Measurements from ENCODE around the gene CCDC117.

Gene CCDC117

DNA sequence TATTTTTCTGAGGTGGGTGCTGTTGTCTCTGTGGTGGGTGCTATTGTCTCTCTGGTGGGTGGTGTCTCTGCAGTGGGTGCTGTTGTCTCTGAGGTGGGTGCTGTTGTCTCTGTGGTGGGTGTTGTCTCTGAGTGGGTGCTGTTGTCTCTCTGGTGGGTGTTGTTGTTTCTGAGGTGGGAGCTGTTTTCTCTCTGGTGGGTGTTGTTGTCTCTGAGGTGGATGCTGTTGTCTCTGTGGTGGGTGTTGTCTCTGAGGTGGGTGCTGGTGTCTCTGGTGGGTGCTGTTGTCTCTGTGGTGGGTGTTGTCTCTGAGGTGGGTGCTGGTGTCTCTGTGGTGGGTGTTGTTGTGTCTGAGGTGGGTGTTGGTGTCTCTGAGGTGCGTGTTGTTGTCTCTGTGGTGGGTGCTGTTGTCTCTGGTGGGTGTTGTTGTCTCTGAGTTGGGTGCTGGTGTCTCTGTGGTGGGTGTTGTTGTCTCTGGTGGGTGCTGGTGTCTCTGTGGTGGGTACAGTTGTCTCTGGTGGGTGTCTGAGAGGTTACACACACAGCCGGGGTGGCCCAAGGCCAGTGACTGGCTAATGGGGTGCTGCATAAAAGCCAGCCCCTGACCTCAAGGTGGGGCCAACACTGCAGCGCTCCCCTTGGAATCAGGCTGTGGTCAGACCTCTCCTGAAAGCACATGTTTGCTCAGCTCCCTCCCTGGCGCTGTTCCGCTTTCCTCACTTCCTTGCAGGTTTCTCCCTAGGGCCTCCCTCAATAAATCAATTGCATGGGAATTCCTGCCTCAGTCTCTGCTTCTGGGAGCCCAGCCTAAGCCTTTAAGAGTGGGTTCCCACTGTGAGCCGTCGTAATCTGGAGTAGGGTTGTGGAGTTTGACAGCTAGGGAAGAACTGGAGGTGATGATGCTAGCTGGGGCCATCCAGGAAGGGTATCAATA is 58.9 kb downstream of the CCDC117 start:
- no peak for DNase-seq

DNA sequence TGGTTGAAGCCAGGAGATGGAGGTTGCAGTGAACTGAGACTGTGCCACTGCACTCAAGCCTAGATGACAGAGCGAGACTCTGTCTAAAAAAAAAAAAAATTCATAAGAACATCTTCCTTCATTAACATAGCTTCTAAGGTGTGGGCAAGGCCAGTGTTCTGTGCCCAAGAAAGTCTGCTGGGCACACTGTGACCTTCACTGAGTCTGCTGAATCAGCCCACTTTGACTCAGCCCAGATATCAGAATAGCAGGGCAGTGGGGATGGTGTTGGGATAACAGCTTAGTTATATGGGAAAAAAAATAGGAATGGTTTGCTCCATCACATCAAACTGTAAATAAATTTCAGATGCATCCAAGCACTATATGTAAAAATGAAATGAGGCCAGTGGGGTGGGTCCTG is 60.2 kb downstream of the CCDC117 start:
- no peak for DNase-seq

DNA sequence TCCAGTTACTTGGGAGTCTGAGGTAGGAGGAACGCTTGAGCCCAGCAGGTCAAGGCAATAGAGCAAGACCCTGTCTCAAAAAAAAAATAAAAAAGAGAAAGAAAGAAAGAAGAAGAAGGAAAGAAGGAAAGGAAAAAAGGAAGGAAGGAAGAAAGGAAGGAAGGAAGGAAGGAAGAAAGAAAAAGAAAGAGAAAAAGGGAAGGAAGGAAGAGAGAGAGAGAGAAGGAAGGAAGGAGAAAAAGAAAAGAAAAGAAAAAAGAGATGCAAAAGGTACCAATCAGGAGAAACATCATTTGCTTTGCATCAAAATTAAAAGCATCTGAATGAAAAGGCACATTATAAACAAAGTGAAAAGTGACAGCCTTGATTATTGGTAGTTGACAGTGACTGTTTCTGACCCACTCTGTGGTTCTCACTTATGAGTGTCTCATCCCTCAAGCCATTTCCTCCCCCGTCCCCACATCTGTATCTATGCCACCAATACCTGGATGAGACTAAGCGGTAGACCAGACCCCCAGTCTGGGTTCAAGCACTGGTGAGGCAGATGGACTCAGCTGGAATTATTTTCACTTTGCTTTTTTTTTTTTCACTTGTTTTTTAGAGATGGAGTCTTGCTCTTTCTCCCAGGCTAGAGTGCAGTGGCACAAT is 60.9 kb downstream of the CCDC117 start:
- DNase-seq: no peak

DNA sequence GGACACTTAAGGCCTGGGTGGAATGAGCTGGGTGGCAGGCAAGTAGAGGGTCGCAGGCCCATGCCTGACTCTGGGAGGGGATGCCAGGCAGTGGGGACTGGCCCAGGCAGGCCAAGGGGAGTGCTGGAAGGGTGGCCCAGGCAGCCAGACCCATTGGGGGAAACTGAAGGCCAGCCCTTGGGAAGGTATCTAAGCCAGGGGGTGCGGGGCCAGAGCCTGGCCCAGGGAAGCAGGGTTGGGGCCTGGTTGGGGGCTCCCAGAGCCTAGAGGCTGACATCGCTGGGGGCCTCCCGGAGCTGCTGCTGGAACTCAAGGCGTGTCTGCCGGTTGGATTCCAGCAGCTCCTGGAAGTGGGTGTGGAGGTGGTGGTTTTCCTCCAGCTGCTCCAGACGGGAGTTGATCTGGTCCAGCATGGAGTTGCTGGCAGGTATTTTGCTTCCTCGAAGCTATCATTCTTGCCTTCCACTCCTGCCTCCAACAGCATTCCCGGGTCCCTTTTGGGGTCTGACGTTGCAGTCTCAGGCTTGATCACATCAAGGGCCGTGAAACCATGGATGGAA is 63.2 kb downstream of the CCDC117 start:
- no peak for DNase-seq

DNA sequence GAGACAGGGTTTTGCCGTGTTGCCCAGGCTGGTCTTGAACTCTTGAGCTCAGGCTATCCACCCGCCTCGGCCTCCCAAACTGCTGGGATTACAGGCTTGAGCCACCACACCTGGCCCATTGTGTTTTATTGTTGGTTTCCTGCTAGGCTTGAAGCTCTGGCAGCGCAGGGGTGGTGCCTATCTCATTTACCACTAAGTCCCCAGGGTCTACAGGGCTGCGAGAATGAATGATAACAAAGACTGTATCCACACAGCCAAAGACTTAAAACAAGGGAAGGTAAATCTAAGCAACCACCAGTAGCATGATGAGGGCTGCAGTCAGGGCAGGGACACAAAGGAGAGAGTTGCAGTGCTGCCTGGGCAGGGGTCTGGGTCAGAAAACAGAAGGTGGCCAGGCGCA is 65.1 kb downstream of the CCDC117 start:
- no peak for DNase-seq
